Activated gamma-delta T cell treated with anti-CD3 and anti-CD28 coated beads, Interleukin-2, amount 50 U/mL, for 16 hours (primary cell): ENCODE measurements around the gene MYO1H.

Experiments used
- DNase-seq: peaks from one replicate; pipeline ENCODE4 v3.0.0-alpha.2; 2020; ENCODE audit warnings: low read depth

The MYO1H gene

GRCh38 chr12:109492371-109492770 lies 144.7 kb downstream of the MYO1H start:
- no peak for DNase-seq

- no peak for DNase-seq
Observed at GRCh38 chr12:109493090-109493489, 145.4 kb downstream of the MYO1H start.

GRCh38 chr12:109493938-109494337 lies 146.2 kb downstream of the MYO1H start:
- DNase-seq = no peak

- no peak for DNase-seq
Observed at GRCh38 chr12:109494348-109494881, 146.7 kb downstream of the MYO1H start.

GRCh38 chr12:109495012-109495411 lies 147.3 kb downstream of the MYO1H start:
- no peak for DNase-seq

GRCh38 chr12:109496306-109496705 lies 148.6 kb downstream of the MYO1H start:
- no peak for DNase-seq

- DNase-seq = no peak
Observed at GRCh38 chr12:109497675-109498074, 150.0 kb downstream of the MYO1H start.
